CD14-positive monocyte (primary cell): ENCODE measurements around the gene ADH4. TPM values are rescaled to one million over a fixed set of nuclear protein-coding genes. Genes with fewer than 3 reads are reported as not detected.
"Not testable (repeated sequence)": the region's sequence is repeated elsewhere in the genome, so short reads cannot be mapped to it uniquely, and the experiment has no call there.

ENCODE experiments used
- DNase-seq, 3 donors: peaks; one replicate each; pipeline ENCODE4 v3.0.0-alpha.2; 2011 to 2022
- H2AFZ ChIP-seq: 2 replicates; pipeline ENCODE4 v1.6.0; 2012; ENCODE audit warnings: mild to moderate bottlenecking, low read depth, low read length, inconsistent platforms; ENCODE audit not compliant: insufficient read depth, poor library complexity, severe bottlenecking
- H3K27ac ChIP-seq, 2 donors: 1 replicate in 1 of 2; 2 replicates in 1 of 2; pipeline ENCODE4 v1.5.1; 2012 to 2013; ENCODE audit warnings: low read length in 2 of 2, control low read depth in 1 of 2, inconsistent platforms in 1 of 2, low read depth in 1 of 2, mild to moderate bottlenecking in 1 of 2
- H3K27me3 ChIP-seq, 2 donors: one replicate each; pipeline versions ENCODE4 v1.6.0 to v1.6.1; 2011 to 2013; ENCODE audit warnings: low read length in 2 of 2; ENCODE audit not compliant: control insufficient read depth in 2 of 2, insufficient read depth in 2 of 2
- H3K36me3 ChIP-seq, 2 donors: replicated peaks in 1 of 2; 1 replicate in 1 of 2; 2 replicates in 1 of 2; pipeline versions ENCODE4 v1.5.1 to v1.6.1; 2012 to 2013; ENCODE audit warnings: low read length in 2 of 2, control low read depth in 1 of 2, inconsistent platforms in 1 of 2, mild to moderate bottlenecking in 1 of 2; ENCODE audit not compliant: insufficient read depth in 2 of 2, control insufficient read depth in 1 of 2
- H3K4me1 ChIP-seq, 2 donors: 1 replicate in 1 of 2; 2 replicates in 1 of 2; pipeline versions ENCODE4 v1.5.1 to v1.6.1; 2012 to 2013; ENCODE audit warnings: low read length in 2 of 2, control low read depth in 1 of 2, inconsistent platforms in 1 of 2, mild to moderate bottlenecking in 1 of 2, moderate library complexity in 1 of 2; ENCODE audit not compliant: insufficient read depth in 2 of 2, control insufficient read depth in 1 of 2
- H3K4me2 ChIP-seq: replicated peaks from 2 replicates; pipeline ENCODE3; 2012; ENCODE audit warnings: low read length, moderate library complexity, mild to moderate bottlenecking; ENCODE audit not compliant: poor library complexity, severe bottlenecking; ENCODE audit errors: extremely low read depth
- H3K4me3 ChIP-seq, 3 experiments: fragments of 200-600 bp in 1 of 3; sonication (generic) in 1 of 3; replicated peaks in 1 of 3; 1 replicate in 2 of 3; 2 replicates in 1 of 3; pipeline ENCODE4 v1.5.1; 2011 to 2013; ENCODE audit warnings: low read length in 3 of 3, mild to moderate bottlenecking in 3 of 3, control low read depth in 2 of 3, low read depth in 2 of 3, inconsistent platforms in 1 of 3, moderate library complexity in 1 of 3
- H3K79me2 ChIP-seq: 2 replicates; pipeline ENCODE4 v1.6.0; 2012; ENCODE audit warnings: mild to moderate bottlenecking, control low read depth, inconsistent platforms, low read length, moderate library complexity; ENCODE audit not compliant: insufficient read depth
- H3K9ac ChIP-seq: 2 replicates; pipeline ENCODE4 v1.6.0; 2017; ENCODE audit warnings: low read length, mild to moderate bottlenecking; ENCODE audit not compliant: insufficient read depth, poor library complexity, severe bottlenecking
- H3K9me3 ChIP-seq, 2 donors: replicated peaks in 1 of 2; 1 replicate in 1 of 2; 2 replicates in 1 of 2; pipeline versions ENCODE4 v1.5.1 to v1.6.1; 2012 to 2013; ENCODE audit warnings: low read length in 2 of 2, control low read depth in 1 of 2; ENCODE audit not compliant: control insufficient read depth in 1 of 2, insufficient read depth in 1 of 2
- H4K20me1 ChIP-seq: 2 replicates; pipeline ENCODE4 v1.6.0; 2012; ENCODE audit warnings: mild to moderate bottlenecking, low read length, control low read depth, moderate library complexity; ENCODE audit not compliant: insufficient read depth
- H3K27ac Mint-ChIP-seq, 7 donors: one replicate each; pipeline ENCODE4 v1.8.0; 2020; ENCODE audit warnings: mild to moderate bottlenecking in 7 of 7, mixed read lengths in 7 of 7, moderate library complexity in 6 of 7, inconsistent platforms in 2 of 7
- H3K27me3 Mint-ChIP-seq, 3 donors: one replicate each; pipeline ENCODE4 v1.8.0; 2021 to 2022; ENCODE audit warnings: low read depth in 3 of 3, mild to moderate bottlenecking in 3 of 3, mixed read lengths in 3 of 3, moderate library complexity in 3 of 3, inconsistent platforms in 1 of 3
- H3K36me3 Mint-ChIP-seq, 2 donors: one replicate each; pipeline ENCODE4 v1.8.0; 2020; ENCODE audit warnings: mixed read lengths in 2 of 2, inconsistent platforms in 1 of 2, mild to moderate bottlenecking in 1 of 2
- H3K4me1 Mint-ChIP-seq: one replicate; pipeline ENCODE4 v1.8.0; 2020; ENCODE audit warnings: mild to moderate bottlenecking, mixed read lengths
- H3K4me3 Mint-ChIP-seq, 2 donors: one replicate each; pipeline ENCODE4 v1.8.0; 2020; ENCODE audit warnings: mild to moderate bottlenecking in 2 of 2, mixed read lengths in 2 of 2, moderate library complexity in 1 of 2
- H3K9me3 Mint-ChIP-seq, 7 donors: one replicate each; pipeline ENCODE4 v1.8.0; 2020 to 2022; ENCODE audit warnings: mixed read lengths in 7 of 7, mild to moderate bottlenecking in 6 of 7, moderate library complexity in 6 of 7, inconsistent platforms in 2 of 7
- CTCF ChIP-seq: fragments of 200-600 bp; IDR thresholded peaks from one replicate; pipeline ENCODE4 v1.8.0; 2022; ENCODE audit warnings: antibody characterized with exemption, mild to moderate bottlenecking
- WGBS: methylation state at CpG from one replicate; pipeline ENCODE4 v1.1.5; 2013; ENCODE audit warnings: missing lambda C conversion rate; ENCODE audit not compliant: insufficient coverage; 5-methylcytosine and 5-hydroxymethylcytosine counted together
- intact Hi-C, 2 donors: fragments of 100-400 bp; cut with micrococcal nuclease; formaldehyde crosslinking; loops; one replicate each; pipeline versions ENCODE4 v1.15.0 to v1.15.1; 2023
- polyA plus RNA-seq, 3 donors: library from polyadenylated mRNA; depleted of rRNA in 1 of 3; unstranded in 2 of 3; stranded (reverse) in 1 of 3; fragments of 300-500 nt in 2 of 3; fragments of >200 nt in 1 of 3; fragmentation: Illumina TruSeq in 2 of 3; gene quantifications; 1 replicate in 2 of 3; 2 replicates in 1 of 3; pipeline ENCODE4 v1.2.3, GENCODE V29; 2012 to 2021

Gene ADH4
- polyA plus RNA-seq, 3 donors = not detected

GRCh38 chr4:99099311-99099710 lies 44.8 kb downstream of the ADH4 start:
- Mint-ChIP-seq H3K4me3 (no peak overlapping the region), H3K9me3 (peaks cover 2 to 9% (median 4%) of the 10 kb centered on the region in 7 donors), H3K4me1 (no peaks in the 10 kb centered on the region), H3K36me3 (no peaks in the 10 kb centered on the region), H3K27me3 (peaks cover 0 to 4% (median 2%) of the 10 kb centered on the region in 3 donors), H3K27ac (no peak overlapping the region)
- intact Hi-C loops = no loop called here
- Histone ChIP-seq H3K4me1 (no peaks in the 10 kb centered on the region), H2AFZ (no peak overlapping the region), H3K4me3 (no peak overlapping the region), H3K4me2 (no peak overlapping the region), H4K20me1 (no peaks in the 10 kb centered on the region), H3K27me3 (no peaks in the 10 kb centered on the region), H3K27ac (no peak overlapping the region), H3K9ac (no peak overlapping the region), H3K9me3 (peaks cover 0 to 3% of the 10 kb centered on the region in 2 donors), H3K79me2 (no peaks in the 10 kb centered on the region), H3K36me3 (no peaks in the 10 kb centered on the region)
- 94% methylated on average over 4 of the region's 12 CpGs for WGBS
- no peak for TF ChIP-seq CTCF
- no peak for DNase-seq

- H3K36me3 Mint-ChIP-seq, H3K4me2 ChIP-seq, H3K4me3 Mint-ChIP-seq, H3K27me3 Mint-ChIP-seq, H2AFZ ChIP-seq, H3K9me3 ChIP-seq, intact Hi-C loops, H3K36me3 ChIP-seq, H3K9ac ChIP-seq, H4K20me1 ChIP-seq, H3K9me3 Mint-ChIP-seq, DNase-seq, H3K27me3 ChIP-seq, H3K27ac Mint-ChIP-seq, H3K27ac ChIP-seq, H3K4me3 ChIP-seq: not testable (repeated sequence)
- WGBS = no CpG with 5 or more reads among the region's 2 CpGs
- Histone ChIP-seq H3K79me2 (peaks cover 18% of the 10 kb centered on the region), H3K4me1 (peaks cover 15% of the 10 kb centered on the region in 2 donors)
- H3K4me1 Mint-ChIP-seq = peaks cover 23% of the 10 kb centered on the region
Observed at GRCh38 chr4:99091841-99092240, 52.3 kb downstream of the ADH4 start.
